Fibroblast of skin of right quadriceps (primary cell): ENCODE results near the gene TNNI2.
"Not testable (repeated sequence)": the region's sequence is repeated elsewhere in the genome, so short reads cannot be mapped to it uniquely, and the experiment has no call there.

Source experiments
- DNase-seq: peaks from one replicate; pipeline ENCODE4 v3.0.0-alpha.2; 2013

The TNNI2 gene

DNA sequence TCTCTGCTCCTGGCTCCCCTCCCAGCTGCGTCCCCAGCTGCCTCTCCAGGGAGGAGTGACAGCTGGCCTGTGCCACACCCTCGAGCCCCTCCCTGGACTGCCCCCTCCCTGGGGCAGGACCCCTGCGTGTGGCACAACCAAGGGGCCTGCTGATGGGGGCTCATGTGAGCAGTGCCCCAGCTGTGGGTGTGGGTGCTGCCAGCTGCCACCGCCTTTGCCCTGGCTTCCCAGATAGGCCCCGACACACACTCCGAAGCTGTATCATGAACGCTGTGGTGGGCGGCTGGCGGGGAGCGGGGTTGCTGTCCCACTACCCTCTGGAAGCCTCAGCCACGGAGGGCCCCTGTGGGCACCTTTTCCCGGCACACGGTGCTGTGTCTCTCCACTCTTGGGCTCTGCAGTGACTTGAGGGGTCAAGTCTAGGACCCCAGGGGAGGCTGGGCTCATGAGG lies 37.1 kb downstream of the TNNI2 start:
- not testable (repeated sequence) for DNase-seq

DNA sequence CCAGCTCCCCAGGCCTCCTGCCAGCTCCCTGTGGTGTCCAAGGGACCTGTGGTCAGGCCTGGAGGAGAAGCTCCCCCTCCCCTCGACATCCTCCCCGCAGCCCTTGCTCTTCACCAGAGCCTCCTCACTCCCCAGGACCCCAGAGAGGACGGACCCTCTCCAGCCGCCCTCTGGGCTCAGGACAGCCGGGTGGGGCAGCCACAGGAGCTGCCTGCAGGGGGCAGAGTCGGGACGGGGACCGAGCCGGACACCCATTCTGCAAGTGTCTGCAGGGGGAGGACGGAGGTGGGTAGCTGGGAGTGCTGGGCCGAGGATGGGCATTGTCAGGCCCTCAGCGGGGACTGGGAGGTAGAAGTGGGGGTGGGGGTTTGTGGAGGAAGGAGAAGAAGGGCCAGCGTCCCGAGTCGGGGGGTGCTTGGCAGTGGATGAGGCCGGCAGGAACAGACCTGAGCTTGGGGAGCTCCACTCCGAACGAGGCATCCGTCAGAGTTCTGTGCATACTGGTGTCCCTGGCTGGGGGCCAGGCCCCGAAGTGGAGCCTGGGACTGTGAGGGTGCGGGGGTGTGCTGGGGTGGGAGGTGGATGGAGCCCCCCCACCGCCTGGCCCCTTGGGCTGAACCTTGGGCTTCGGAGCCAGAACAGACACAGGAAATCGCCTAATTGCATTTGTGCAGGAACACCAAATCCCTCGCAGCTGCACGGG lies 37.7 kb downstream of the TNNI2 start:
- peak; percentile 46 for DNase-seq

DNA sequence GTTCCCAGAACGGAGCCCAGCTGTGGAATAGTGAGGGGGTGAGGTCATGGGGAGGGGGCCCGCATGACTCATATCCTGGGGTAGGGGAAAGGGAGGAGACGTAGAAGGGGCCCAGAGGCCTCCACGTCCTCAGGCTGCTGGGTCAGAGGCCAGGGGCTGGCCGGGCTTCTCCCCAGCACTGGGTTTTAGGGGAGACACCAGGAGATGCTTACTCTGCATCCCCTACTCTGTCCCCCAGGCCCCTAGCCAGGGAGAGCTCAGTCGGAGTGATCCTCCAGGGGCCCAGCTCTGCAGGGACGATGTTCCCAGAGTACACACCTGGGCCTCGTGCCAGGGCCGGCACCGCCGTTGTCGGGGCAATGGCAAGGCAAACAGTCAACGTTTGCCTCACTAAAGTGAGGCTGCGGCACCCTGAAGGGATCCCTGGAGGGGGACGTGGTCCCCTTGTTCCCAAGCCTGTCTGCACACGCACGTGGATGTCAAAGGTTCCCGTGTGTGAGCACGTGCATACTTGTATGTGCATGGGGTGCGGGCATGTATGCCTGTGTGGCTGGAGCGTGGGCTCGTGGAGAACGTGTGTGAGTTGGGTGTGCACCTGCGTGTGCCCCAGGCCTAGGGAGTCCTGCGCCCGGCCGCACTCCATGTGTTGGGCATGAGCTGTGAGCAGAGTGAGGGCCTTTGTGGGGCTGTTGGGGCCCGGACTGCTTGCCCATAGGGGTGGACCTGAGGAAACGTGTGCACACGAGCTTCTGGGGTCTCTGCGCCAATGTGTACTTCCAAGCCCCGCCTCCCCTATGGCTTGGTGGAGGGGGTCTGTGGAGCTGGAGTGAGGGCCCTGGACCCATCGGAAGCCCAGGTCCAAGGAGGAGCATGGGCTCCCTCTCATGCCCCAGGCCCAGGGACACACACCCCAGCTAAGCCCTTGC lies 38.7 kb downstream of the TNNI2 start:
- peak; percentile 45 for DNase-seq

DNA sequence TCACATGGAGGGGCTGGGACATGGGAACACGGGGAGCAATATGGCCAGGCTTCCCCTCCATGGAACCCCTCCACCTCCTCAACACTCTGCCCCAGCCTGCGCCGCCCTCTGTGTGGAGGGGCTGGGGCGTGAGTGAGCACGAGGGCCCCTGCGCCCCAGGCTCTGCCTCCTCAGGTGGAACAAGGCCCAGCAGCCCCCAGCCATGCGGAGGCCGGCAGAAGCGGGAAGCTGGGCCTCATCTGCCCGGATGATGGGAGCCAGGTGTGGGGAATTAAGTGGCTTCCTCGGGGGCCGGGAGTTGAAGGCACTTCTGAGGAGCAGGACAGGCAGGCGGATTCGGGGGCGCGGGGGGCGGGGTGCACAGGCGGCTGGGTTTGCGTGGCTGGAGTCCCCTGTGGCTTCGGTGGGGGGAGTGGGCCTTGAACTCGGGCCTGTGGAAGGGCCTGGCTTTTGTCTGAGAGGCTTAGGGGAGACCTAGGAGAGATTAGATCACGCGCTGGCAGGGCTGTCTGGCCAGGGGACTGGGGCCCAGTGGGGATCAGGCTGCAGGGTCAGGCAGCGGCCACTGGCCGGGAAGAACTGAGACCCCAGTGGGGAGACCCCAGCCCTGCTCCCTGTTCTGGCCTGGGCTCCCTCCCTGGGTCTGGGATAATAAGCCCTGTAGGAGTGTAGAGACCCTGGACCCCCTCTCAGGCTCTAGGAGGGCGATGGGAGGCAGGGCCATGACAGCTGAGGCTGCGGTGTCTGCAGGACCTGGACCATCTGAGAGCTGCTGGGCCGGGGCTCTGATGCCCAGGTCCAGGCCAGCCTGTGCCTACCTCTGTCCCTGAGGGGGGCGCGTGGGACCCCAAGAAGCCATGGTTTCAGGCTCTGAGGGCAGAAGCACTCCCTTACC lies 39.6 kb downstream of the TNNI2 start:
- DNase-seq: no peak

DNA sequence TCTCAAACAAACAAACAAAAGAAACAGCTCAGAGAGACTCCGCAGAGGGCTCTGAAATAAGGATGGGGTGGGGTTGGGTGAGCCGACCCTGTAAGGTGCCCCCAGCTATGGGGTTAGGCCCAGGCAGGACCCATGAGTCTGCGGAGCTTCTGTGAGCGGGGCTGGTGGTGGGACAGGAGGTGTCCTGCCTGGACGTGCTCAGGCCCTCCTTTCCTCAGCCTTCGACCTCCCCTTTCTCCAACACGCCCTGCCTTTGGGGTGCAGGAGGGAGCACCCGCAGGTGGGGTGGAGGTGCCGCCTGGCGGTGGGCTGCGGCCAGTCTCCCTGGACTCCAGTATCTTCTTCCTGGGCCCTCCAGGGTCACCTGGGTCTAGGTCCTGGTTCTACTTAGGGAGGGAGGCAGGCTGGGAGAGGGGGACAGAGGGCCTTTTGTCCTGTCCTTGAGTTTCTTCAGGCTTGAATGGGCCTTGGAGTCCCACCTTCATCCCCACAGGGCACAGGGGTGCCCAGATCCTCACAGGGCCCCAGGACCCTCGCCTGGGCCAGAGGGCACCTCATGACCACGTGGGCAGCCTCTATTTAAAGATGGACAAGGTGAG lies 40.7 kb downstream of the TNNI2 start:
- no peak for DNase-seq

DNA sequence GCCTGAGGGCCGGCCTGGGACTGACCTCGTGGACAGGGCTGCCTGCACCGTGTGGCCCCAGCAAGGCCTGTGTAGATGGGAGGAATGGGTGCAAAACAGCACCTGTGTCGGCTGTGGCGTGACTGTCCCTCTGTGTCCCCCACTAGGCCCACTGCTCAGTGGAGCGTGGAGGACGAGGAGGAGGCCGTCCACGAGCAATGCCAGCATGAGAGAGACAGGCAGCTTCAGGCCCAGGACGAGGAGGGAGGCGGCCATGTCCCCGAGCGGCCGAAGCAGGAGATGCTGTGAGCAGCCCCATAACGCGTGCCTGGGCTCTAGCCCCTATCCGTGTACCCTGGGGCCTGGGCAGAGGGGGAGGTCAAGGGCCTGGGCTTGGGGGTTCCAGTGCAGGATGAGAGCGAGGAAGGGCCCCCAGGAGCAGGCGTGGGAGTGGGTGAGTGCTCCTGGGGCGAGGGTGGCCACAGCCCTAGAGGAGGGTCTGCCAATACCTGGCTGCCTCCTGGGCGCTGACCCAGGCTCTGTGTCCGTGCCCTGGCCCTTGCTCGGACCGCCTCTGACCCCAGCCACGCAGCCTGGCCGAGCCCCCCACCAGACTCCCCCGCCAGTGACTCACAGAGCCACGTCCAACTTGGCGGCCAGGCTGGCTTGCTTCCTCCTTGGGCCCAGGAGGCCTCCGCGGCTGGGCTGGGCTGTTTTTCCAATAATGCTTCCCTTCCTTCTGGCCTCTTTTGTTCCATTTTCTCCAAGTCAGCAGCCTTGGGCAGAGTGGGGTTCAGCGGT lies 41.4 kb downstream of the TNNI2 start:
- DNase-seq: peak; percentile 52

DNA sequence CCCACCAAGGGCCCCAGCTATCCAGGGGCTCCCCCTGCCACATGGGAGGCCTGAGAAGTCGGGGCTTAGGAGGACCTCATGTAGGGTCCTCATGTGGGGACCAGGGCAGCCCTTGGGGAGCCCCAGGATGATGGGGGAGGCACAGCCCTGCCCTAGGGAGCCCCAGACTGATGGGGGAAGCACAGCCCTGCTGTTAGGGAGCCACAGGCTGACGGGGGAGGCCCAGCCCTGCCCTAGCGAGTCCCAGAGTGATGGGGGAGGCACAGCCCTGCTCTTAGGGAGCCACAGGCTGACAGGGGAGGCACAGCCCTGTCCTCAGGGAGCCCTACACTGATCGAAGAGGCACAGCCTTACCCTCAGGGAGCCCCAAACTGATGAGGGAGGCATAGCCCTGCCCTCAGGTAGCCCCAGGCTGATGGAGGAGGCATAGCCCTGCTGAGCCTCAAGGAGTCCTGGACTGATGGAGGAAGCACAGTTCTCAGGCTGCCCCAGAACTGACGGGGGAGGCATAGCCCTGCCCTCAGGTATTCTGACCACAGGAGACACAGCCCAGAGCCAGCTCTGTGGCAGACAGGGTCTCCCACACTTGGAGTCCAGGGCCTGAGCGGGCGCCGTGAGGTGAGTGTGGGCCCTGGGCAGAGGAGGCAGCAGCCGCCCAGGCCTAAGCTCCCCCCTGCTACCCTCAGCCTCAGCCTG lies 42.1 kb downstream of the TNNI2 start:
- DNase-seq: no peak

DNA sequence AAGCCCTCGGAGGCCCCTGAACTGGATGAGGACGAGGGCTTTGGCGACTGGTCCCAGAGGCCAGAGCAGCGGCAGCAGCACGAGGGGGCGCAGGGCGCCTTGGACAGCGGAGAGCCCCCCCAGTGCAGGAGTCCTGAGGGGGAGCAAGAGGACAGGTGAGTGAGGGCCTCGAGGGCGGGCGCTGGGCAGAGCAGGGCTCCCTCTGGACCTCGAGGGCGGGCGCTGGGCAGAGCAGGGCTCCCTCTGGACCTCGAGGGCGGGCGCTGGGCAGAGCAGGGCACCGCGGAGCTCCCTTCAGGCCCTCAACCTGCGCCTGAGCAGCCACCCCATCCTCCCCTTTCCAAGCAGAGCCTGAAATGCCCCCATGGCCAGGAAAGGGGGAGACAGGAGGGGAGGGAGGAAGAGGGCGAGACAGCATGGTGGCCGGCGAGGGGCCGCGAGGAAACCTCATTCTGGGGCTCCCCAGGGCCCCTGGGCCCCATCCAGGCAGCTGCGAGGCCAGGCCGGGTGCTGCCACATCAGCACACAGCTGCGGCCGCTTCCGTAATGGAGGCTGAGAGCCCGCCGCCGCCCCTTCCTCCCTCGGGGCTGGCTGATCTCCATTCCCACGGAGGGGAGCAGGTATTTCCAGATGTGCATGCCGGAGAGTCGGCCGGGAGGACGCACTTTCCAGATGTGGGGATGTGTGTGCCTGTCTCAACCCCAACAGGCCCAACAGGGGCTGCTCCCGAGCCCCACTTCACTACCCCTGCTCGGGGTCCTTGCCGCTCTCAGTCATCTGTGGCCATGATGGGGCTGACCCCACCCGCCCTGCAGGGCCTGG lies 42.9 kb downstream of the TNNI2 start:
- DNase-seq: peak; percentile 29

DNA sequence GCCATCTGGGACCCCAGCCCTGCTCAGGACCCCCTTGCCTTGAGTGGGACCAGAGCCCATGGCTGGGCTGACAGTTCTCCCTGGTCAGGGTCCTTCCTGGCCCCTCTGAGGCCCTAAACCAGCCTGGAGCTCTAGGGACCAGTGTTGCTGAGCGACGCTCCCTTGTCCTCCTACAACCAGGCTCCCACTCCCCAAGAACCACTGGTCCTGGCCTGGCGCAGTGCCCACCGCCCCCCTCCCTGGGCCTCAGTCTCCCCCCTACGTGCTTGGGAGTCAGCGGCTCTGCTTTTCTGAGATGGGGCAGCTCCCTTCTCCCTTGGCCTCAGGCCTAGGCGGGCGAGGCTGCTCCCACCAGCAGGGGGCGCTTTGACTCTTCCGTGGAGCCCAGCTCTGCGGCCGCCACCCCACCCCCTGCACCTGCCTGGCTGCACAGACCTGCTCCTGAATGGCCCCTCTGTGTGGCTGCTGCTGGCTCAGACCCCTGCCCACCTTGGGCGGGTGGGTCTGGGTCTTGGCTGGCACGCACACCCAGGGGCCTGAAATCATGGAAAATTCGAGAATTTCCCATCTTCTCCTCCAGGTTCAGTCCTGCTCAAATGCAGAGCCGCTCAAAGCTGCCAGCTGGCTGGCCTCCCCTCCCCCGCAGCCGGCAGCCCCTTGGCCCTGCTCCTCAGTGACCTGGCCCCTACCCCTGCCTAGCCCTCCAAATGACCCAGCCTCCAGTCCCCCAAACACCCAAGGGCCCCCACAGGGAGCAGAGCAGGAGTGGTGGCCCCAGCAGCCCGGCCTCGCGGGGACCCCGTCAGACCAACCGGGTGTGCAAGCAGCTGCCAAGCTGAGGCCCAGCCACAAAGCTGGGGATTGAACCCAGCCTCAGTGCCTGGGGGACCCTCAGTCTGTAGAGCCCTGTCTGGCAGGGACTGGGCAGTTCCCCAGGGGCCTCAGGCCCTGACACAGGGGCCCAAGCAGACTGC lies 43.8 kb downstream of the TNNI2 start:
- DNase-seq: peak; percentile 62

DNA sequence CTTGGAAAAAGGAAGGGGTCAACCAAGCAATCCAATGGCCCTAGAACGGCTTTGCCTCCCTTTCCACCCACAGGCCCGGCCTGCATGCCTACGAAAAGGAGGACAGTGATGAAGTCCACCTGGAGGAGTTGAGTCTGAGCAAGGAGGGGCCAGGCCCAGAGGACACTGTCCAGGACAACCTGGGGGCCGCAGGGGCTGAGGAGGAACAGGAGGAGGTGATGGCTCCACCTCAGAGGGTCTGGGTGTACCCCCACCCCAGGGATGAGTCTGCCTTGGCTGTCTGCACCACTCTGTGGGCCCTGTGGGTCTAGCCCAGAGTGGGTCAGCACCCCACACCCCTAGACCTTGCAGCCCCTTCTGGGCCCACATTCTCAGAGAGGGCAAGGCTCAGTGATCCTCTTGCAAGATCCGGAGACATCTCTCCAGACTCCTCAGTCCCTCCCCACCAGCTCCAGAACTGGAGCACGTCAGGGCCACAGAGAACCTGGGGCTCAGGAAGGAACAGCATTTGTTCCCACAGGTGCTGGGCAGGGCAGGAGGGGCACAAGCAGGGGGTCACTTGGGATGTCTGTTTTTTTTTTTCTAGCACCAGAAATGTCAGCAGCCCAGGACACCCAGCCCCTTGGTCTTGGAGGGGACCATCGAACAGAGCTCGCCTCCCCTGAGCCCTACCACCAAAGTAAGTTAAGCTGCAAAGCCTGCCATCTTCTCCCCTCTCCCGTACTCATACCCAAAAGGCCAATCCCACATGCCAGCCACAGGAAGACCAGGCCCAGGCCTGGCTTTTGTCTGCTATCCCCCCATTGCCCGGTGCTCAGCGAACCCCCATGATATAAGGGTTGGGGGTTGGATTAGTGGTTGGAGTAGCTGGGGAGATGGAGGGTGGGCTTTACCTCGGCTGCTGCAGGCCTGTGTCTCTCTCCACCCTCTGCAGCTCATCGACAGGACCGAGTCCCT lies 44.8 kb downstream of the TNNI2 start:
- no peak for DNase-seq

DNA sequence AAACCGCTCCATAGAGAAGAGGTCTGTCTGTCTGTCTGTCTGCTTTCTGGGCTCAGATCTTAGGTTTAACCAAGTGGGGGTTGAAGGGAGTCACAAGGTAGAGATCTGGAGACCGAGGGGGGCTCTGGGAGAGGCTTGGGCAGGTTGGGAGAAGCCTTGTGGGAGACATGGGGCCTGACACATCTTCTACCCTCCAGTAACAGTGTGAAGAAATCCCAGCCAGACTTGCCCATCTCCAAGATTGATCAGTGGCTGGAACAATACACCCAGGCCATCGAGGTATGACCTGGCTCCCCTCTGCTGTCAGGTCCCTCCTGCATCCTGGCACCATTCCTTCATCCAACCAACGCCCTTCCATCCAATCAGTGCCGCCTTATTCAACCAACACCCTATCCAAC lies 45.5 kb downstream of the TNNI2 start:
- no peak for DNase-seq

DNA sequence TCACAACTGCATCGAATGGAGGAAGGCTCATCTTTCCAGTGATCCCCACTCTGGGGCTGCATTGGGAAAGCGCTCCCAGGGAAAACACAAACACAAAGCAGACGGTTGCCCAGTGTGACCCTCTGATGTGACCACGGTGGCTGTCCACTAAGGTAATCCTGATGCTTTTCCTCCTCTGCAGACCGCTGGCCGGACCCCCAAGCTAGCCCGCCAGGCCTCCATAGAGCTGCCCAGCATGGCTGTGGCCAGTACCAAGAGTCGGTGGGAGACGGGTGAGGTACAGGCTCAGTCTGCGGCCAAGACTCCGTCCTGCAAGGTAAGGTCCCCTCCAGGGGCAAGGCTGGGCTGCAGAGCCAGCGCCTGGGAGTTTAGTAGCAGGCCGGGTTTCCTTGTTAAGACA lies 47.8 kb downstream of the TNNI2 start:
- not testable (repeated sequence) for DNase-seq

DNA sequence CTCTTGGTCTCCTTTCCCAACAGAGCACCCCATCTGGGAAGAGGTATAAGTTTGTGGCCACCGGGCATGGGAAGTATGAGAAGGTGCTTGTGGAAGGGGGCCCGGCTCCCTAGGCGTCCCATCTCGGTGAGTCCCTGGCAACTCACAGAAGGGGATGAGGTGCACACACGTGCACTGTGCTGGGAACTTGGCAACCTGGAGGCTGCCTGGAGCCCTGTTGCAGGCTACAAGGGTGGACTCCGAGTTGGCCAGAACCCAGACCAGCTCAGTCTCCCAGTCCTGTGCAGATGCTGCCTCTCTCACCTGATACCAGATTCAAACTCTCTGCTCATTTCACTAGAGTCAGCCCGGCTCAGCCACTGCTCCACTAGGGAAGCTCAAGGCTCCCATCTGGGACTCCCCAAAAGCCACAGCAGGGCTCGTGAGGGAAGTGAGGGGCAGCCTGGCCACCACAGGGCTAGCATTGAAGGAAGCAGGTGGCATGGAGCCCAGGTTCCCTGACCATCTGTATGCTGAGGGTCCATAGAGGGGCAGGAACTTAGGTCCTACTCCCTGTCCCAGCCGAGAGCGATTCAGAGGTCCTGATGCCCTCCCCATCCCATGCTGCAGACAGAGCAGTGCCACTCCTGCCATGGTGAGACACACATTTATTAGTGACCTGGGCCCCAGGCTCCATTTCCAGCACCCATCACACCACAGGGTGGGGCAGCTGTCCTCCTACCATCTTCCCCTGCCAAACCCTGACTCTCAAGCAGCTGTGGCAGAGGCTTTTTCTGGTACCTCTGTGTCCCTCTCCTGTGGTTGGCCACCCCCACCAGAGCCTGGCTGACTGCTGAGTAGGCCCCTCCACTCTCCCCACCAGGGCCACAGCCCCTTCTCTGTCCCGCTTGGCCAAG lies 48.9 kb downstream of the TNNI2 start:
- DNase-seq: no peak

DNA sequence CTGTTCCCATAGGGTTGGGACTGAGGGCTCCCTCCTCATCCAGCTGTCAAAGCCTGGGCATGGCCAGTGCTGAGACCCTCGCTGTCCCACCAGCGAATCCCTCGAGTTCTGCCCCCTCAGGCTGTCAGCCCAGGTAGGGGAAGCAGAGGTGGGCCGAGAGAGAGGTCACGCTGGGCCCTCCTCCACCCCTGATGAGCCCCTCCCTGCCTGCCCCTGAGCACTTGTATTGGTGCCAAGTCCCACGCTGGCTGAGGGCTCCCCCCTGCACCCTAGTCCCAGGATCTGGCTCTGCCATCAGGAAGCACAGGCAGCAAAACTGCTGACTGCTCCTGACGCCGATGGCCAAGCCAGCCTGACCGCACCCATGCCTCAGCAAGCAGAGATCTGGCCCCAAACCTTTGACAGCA lies 49.6 kb downstream of the TNNI2 start:
- DNase-seq: no peak

DNA sequence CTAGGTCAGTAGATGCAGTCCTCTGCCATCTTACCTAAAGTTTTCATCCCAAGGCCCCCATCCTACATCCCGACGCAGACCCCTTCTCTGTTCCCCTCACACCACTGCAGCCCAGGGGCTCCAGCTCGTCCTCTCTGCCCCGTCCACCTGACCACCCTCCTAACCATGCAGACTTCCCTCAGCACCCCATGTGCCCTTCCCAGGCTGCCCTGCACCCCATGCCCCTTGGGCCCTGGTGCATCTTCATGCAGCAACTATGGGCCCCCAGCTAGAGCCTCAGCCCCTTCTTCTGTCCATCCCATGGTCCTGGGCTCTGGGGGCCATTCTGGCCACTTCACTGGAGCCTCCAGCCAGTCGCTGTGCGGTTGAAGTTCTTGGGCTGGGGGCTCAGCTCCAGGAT lies 50.0 kb downstream of the TNNI2 start:
- no peak for DNase-seq

DNA sequence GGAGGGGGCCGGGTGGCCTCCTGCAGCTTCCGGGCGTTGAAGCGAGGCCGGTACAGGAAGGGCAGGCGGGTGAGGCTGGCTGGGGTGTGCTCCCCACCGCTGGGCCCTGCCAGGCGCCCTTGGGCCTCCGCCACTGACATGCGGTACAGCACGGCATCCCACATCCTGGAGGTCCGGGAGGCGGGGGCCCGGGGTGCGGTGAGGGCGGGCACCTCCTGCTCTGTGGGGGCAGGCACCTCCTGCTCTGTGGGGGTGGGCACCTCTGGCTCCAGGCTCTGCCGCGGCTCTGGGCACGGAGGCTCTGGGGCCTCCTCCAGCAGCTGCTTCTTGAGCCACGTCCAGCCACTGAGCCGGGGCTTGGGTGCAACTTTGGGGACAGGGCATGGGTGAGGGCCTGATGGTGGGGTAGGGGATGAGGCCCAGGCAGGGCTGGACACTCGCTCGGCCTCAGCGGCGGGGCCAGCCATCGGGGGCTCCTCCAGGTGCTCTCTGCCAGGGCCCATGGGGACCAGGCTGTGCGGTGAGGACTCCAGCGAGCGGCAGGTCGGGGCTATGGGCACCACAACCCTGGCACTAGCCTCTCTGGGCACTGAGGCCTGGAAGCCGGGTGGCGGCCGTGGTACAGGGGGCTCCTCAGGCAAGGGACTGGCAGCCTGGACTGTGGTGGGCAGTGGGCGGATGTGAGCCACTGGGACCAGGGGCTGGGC lies 50.6 kb downstream of the TNNI2 start:
- no peak for DNase-seq
